Hepatocyte (in vitro differentiated cells): ENCODE data around the gene SLC39A11. TPM values are rescaled to one million over a fixed set of nuclear protein-coding genes. Genes with fewer than 3 reads are reported as not detected.

Experiments used
- DNase-seq: peaks from one replicate; pipeline ENCODE4 v3.0.0-alpha.2; 2016; ENCODE audit warnings: low spot score
- H2AFZ ChIP-seq: fragments of 200-600 bp; sonication (generic); 2 replicates; pipeline ENCODE4 v1.6.0; 2016; ENCODE audit warnings: antibody characterized with exemption, mild to moderate bottlenecking
- H3K27ac ChIP-seq: fragments of 200-600 bp; sonication (generic); 2 replicates; pipeline ENCODE4 v1.5.1; 2016; ENCODE audit warnings: mild to moderate bottlenecking
- H3K27me3 ChIP-seq: fragments of 200-600 bp; sonication (generic); 2 replicates; pipeline ENCODE4 v1.6.1; 2016
- H3K36me3 ChIP-seq: fragments of 200-600 bp; sonication (generic); replicated peaks from 2 replicates; pipeline ENCODE4 v1.5.1; 2016; ENCODE audit warnings: low read depth; ENCODE audit not compliant: insufficient read depth
- H3K4me1 ChIP-seq: fragments of 200-600 bp; sonication (generic); 2 replicates; pipeline ENCODE4 v1.5.1; 2016; ENCODE audit warnings: mild to moderate bottlenecking, moderate library complexity; ENCODE audit not compliant: insufficient read depth
- H3K4me2 ChIP-seq: fragments of 200-600 bp; sonication (generic); 2 replicates; pipeline ENCODE4 v1.6.0; 2016
- H3K4me3 ChIP-seq: fragments of 200-600 bp; sonication (generic); 2 replicates; pipeline ENCODE4 v1.5.1; 2016; ENCODE audit warnings: mild to moderate bottlenecking
- H3K79me2 ChIP-seq: fragments of 200-600 bp; sonication (generic); 2 replicates; pipeline ENCODE4 v1.6.0; 2017; ENCODE audit warnings: mild to moderate bottlenecking
- H3K9me2 ChIP-seq: fragments of 200-600 bp; sonication (generic); replicated peaks from 2 replicates; pipeline ENCODE4 v1.6.0; 2017; ENCODE audit warnings: mild to moderate bottlenecking; ENCODE audit not compliant: insufficient read depth
- H3K9me3 ChIP-seq: fragments of 200-600 bp; sonication (generic); 2 replicates; pipeline ENCODE4 v1.5.1; 2016; ENCODE audit warnings: low read depth, mild to moderate bottlenecking
- H4K20me1 ChIP-seq: fragments of 200-600 bp; sonication (generic); 2 replicates; pipeline ENCODE4 v1.6.0; 2016; ENCODE audit warnings: mild to moderate bottlenecking; ENCODE audit not compliant: insufficient read depth, poor library complexity, severe bottlenecking
- CTCF ChIP-seq: fragments of 200-600 bp; sonication (generic); IDR thresholded peaks from 2 replicates; pipeline ENCODE4 v1.5.1; 2016; ENCODE audit warnings: antibody characterized with exemption, mild to moderate bottlenecking; ENCODE audit not compliant: poor library complexity
- EZH2 ChIP-seq: fragments of 200-600 bp; sonication (generic); IDR thresholded peaks from 2 replicates; pipeline ENCODE4 v1.6.1; 2016; ENCODE audit warnings: antibody characterized with exemption, mild to moderate bottlenecking, borderline replicate concordance
- EZH2phosphoT487 ChIP-seq: fragments of 200-600 bp; sonication (generic); IDR thresholded peaks from one replicate; pipeline ENCODE4 v1.6.1; 2018; ENCODE audit warnings: antibody characterized with exemption, mild to moderate bottlenecking, low read depth, moderate library complexity; ENCODE audit not compliant: unreplicated experiment, severe bottlenecking
- WGBS: methylation state at CpG from one replicate; pipeline ENCODE4 v1.1.6; 2016; ENCODE audit warnings: low lambda C conversion rate; ENCODE audit errors: missing lambda C conversion rate; 5-methylcytosine and 5-hydroxymethylcytosine counted together
- polyA plus RNA-seq: library from polyadenylated mRNA; unstranded; fragments of >200 nt; fragmentation: Nextera tagmentation; extraction: Ambion mirVana; gene quantifications from 2 replicates; pipeline ENCODE4 v1.2.1, GENCODE V29; 2016
- total RNA-seq: library from RNA; depleted of rRNA; stranded (reverse); fragments of >200 nt; gene quantifications from 2 replicates; pipeline ENCODE4 v1.2.3, GENCODE V29; 2014

SLC39A11 gene
- total and polyA plus RNA-seq, 2 experiments from 2014 or later, result 37.7 to 39.1 TPM

- H3K4me1 ChIP-seq, result no peaks in the 10 kb centered on the region
- no peaks in the 10 kb centered on the region for H3K9me2 ChIP-seq
- WGBS, result 86% methylated on average over 8 of the region's 8 CpGs
- H4K20me1 ChIP-seq, result no peaks in the 10 kb centered on the region
- no peaks in the 10 kb centered on the region for H3K36me3 ChIP-seq
- DNase-seq, result peak; percentile 49
- no peak for TF ChIP-seq CTCF
- TF ChIP-seq EZH2, result no peak
- no peak for TF ChIP-seq EZH2phosphoT487
- H3K27me3 ChIP-seq, result no peaks in the 10 kb centered on the region
- H3K4me2 ChIP-seq, result no peak overlapping the region
- no peaks in the 10 kb centered on the region for H3K79me2 ChIP-seq
- H3K27ac ChIP-seq, result peak overlapping the region; percentile 56
- H2AFZ ChIP-seq, result no peak overlapping the region
- H3K9me3 ChIP-seq, result no peaks in the 10 kb centered on the region
- no peak overlapping the region for H3K4me3 ChIP-seq
Observed at GRCh38 chr17:72735592-72735991, 356.9 kb downstream of the SLC39A11 start.

DNA sequence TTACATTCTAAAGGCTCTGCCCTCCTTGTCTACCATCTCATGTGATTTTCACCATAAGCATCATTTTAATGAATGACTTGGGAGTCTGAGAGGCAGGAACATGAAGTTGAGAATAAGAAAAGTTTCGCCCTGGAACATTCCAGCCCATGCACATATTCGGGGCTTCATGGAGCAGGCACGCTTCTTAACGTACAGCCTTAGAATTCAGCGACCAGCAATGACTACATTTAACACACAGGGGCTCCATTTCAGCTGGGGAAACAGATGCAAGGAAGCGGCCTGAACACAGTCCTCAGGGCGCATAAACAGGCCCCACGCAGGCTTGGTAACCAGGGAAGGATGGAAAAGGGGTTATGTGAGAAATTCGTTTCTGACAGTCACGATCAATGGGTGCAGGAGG is 357.4 kb downstream of the SLC39A11 start:
- Histone ChIP-seq H3K4me3 (no peak overlapping the region), H3K36me3 (no peaks in the 10 kb centered on the region), H3K79me2 (no peaks in the 10 kb centered on the region), H3K4me2 (no peak overlapping the region), H3K27me3 (no peaks in the 10 kb centered on the region), H3K4me1 (no peaks in the 10 kb centered on the region), H2AFZ (no peak overlapping the region), H3K27ac (no peak overlapping the region), H3K9me3 (no peaks in the 10 kb centered on the region), H4K20me1 (no peaks in the 10 kb centered on the region), H3K9me2 (no peaks in the 10 kb centered on the region)
- DNase-seq, result no peak
- WGBS, result 92% methylated on average over 10 of the region's 10 CpGs
- TF ChIP-seq CTCF (no peak), EZH2phosphoT487 (no peak), EZH2 (no peak)

DNA sequence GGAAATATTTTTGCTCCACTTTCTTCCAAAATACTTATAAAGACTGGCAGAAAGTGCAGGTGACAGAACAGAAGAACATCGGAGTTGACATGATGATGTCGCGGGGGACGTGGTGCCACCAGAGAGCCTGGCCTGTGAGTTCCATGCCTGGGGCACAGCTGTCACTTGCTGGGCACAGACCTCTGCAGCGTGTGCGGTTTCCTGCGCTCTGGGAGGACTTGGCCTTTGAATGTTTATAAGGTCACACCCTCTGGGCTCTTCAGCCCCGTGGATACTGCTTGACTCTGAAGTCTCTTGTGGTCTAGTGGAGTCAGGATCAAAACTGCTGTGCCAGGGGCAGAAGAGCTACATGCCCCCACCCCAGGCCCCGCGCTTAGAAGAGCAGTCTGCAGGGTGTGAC is 357.9 kb downstream of the SLC39A11 start:
- no peaks in the 10 kb centered on the region for H3K4me1 ChIP-seq
- TF ChIP-seq EZH2phosphoT487, result no peak
- TF ChIP-seq EZH2, result no peak
- TF ChIP-seq CTCF, result no peak
- no peaks in the 10 kb centered on the region for H4K20me1 ChIP-seq
- no peak overlapping the region for H3K4me2 ChIP-seq
- no peak for DNase-seq
- H3K79me2 ChIP-seq, result no peaks in the 10 kb centered on the region
- H3K9me2 ChIP-seq, result no peaks in the 10 kb centered on the region
- H3K4me3 ChIP-seq, result no peak overlapping the region
- no peaks in the 10 kb centered on the region for H3K36me3 ChIP-seq
- no peak overlapping the region for H2AFZ ChIP-seq
- H3K9me3 ChIP-seq, result no peaks in the 10 kb centered on the region
- WGBS, result 91% methylated on average over 10 of the region's 10 CpGs
- no peak overlapping the region for H3K27ac ChIP-seq
- no peaks in the 10 kb centered on the region for H3K27me3 ChIP-seq
